Germinal center (tissue), 1 donor: ENCODE data around the gene ZBTB32.
A peak's percentile ranks its signal among the peaks of the same experiment; 100 is the strongest.
"Not testable (repeated sequence)": the region's sequence is repeated elsewhere in the genome, so short reads cannot be mapped to it uniquely, and the experiment has no call there.

ENCODE experiments used
- DNase-seq: peaks from one replicate; pipeline ENCODE4 v3.0.0; 2012; ENCODE audit warnings: mixed read lengths, low spot score

Gene ZBTB32, protein sequence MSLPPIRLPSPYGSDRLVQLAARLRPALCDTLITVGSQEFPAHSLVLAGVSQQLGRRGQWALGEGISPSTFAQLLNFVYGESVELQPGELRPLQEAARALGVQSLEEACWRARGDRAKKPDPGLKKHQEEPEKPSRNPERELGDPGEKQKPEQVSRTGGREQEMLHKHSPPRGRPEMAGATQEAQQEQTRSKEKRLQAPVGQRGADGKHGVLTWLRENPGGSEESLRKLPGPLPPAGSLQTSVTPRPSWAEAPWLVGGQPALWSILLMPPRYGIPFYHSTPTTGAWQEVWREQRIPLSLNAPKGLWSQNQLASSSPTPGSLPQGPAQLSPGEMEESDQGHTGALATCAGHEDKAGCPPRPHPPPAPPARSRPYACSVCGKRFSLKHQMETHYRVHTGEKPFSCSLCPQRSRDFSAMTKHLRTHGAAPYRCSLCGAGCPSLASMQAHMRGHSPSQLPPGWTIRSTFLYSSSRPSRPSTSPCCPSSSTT

DNA sequence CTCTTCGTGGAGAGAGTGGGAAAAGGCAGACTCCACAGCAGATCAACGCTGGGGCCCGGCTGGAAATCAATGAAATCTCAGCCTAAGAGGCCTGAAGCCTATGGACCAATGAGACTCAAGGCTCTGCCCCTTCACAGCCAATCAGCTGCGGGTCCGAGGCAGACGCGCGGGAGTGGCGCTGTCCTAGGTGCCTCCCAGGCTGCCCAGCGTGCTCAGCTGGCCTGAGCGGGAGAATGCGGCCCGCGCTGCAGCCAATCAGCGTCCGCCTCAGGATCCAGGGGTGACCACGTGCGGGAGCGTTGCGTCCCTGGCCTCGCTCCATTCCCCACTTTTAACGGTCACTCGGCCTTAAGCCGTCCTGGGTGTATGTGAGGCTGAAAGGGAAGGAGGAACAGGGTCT lies at the start of gene ZBTB32:
TSS of gene ZBTB32 (plus strand) at position 341 of the 400 bp plus-strand sequence. CDS start 10,069 bp downstream, outside the sequence.
- DNase-seq: peak; percentile 30

- DNase-seq: not testable (repeated sequence)
Observed at GRCh38 chr19:35654828-35655227, 49.5 kb upstream of the ZBTB32 start.

DNA sequence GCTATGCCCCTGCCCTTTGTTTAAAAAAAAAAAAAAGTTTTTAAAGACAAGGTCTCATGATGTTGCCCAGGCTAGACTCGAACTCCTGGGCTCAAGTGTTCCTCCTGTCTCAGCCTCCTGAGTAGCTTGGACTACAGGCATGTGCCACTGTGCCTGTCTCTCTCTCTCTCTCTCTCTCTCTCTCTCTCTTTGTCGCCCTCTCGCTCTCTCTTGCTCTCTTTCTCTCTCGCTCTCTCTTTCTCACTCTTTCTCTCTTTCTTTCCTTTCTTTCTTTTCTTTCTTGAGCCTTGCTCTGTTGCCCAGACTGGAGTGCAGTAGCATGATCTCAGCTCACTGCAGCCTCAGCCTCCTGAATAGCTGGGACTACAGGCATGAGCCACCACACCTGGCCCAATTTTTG lies 48.8 kb upstream of the ZBTB32 start:
- no peak for DNase-seq

GRCh38 chr19:35656700-35657099 lies 47.7 kb upstream of the ZBTB32 start:
- no peak for DNase-seq

DNA sequence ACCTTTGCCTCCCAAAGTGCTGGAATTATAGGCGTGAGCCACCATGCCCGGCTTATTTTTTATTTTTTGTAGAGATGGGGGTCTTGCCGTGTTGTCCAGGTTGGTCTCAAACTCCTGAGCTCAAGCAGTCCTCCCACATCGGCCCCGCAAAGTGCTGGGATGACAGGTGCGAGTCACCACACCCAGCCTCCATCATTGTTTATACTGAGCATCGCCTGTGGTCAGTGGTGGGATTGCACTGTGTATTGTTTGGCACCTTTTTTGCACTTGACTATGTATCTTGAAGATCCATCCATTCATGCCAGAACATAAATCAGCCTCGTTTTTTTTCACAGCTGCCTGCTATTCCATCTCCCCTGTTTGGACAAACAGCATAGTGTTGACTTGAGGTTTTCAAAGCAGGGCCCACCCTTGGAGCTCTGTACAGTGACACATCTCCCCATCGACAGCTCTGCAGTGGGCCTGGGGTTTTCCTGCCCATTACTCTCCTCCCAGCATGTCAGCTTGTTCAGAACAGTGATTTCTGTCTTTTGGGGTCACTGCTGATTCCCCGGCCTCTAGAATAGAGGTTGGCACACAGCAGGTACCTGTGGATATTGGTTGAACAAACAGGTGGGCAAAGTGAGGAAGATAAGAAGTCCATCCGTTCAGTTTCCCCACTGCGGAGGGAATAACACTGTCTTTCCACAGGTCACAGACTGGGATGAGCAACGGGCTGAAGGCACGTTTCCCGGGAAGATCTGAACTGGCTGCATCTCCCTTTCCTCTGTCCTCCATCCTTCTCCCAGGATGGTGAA lies 46.3 kb upstream of the ZBTB32 start:
- no peak for DNase-seq

DNA sequence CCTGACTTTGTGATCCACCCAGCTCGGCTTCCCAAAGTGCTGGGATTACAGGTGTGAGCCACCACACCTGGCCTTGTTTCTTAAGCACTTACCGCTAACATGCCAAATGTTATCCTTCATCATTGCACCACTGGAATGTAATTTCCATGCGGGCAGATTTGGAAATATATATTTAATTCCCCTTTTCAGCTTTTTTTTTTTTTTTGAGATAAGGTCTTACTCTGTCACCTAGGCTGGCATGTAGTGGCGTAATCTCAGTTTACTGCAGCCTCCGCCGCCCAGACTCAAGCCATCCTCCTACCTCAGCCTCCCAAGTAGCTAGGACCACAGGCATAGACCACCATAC lies 42.4 kb upstream of the ZBTB32 start:
- DNase-seq: no peak

- DNase-seq: no peak
Observed at GRCh38 chr19:35663981-35664380, 40.4 kb upstream of the ZBTB32 start.

GRCh38 chr19:35665157-35665556 lies 39.2 kb upstream of the ZBTB32 start:
- DNase-seq: no peak

- DNase-seq: no peak
Observed at GRCh38 chr19:35665604-35666003, 38.8 kb upstream of the ZBTB32 start.

GRCh38 chr19:35666251-35666913 lies 38.0 kb upstream of the ZBTB32 start, which contains the start of gene UPK1A:
Gene UPK1A, plus strand, starts transcription at chr19:35666517. Its CDS starts 296 bp downstream, at chr19:35666813.
- DNase-seq: no peak

DNA sequence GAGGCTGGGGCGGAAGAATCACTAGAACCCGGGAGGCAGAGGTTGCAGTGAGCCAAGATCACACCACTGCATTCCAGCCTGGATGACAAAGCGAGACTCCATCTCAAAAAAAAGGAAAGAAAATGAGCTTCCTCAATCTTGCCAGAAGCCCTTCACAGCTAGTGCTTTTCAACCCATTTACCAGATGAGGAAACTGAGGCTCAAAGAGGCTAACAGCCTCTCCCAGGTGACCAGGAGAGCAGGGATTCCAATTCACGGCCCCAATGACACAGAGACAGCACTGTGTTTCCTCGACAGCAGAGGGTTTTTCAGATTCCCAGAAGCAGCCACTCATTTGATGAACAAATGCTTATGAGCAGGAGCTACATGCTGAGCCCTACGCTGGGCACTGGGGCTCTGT lies 34.8 kb upstream of the ZBTB32 start:
- no peak for DNase-seq

DNA sequence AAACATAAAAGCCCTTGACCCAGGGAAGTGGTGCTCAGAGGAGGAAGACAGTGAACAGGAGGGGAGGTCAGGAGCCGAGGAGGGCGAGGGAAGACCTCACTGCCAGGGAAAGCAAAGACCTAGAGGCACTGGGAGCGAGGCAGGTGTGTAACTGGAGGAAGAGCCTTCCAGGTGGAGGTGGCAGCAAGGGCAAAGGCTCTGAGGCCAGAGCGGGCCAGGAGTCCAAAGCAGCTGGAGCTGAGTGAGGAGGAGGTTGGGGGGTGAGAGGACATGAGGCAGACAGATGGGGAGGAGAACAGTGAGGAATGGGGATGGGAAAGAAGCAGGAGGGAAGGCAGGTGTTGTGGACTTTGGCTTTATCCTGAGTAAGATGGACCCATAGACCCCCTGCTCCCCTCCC lies 34.4 kb upstream of the ZBTB32 start:
- DNase-seq: no peak

GRCh38 chr19:35670686-35671085 lies 33.7 kb upstream of the ZBTB32 start:
- DNase-seq: no peak

DNA sequence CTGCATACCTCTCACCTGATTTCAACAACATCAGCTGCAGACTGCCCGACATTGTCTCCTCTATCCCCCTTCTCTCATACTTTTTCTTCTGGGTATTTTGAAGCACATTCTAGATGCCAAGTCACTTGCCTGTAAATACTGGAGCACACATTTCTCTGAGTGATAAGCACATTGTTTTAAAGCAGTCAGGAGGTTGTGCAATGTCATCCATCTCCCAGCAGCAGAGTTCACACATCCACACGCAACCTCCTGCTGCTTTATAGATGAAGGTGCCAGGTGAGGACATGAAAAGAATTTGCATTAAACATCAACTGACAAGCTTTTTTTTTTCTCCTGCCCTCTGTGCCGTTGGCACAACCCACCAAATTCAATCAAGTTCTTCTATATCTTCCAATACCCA lies 32.5 kb upstream of the ZBTB32 start:
- DNase-seq: no peak

DNA sequence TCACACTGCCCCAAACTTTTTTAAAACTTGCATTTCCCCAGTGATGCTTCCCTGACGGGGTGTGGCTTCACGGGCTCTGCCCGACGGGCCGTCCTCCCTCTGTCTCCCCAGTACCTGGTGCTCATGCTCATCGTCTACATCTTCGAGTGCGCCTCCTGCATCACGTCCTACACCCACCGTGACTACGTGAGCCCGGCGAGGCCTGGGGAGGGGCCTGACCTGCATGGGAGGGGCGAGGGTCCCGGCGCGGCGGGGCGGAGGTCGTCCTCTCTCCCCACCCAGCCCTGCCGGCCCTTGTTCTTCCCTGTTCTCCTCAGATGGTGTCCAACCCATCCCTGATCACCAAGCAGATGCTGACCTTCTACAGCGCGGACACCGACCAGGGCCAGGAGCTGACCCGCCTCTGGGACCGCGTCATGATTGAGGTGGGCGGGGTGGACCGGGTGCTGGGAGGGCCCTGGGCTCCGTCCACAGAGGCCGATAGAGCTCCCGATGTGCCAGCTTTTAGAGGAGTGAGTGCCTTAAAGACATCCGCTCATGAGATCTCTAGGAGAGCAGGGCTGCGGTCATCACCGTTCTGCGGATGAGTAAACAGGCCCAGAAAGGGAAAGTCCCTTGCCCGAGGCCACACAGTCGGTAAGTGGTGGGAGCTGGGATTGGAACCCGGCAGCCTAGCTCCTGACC lies 31.1 kb upstream of the ZBTB32 start:
- peak; percentile 30 for DNase-seq

DNA sequence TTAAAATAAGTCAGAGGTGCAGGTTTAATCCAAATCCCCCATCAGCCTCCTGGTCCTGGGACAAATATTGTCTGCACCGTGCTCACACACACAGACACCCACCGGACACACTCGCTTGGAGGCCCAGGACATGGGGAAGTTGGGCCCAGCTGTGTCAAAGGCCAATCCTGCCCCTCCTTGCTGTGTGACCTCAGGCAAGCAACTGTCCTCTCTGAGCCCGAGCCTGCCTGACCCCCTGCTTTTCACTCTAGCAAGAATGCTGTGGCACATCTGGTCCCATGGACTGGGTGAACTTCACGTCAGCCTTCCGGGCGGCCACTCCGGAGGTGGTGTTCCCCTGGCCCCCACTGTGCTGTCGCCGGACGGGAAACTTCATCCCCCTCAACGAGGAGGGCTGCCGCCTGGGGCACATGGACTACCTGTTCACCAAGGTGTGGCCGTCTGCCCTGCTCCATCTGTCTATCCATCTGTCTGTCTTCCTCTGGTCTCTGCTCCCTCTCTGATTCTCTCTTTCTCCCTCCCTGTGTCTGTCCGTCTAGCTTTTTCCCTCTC lies 28.7 kb upstream of the ZBTB32 start:
- no peak for DNase-seq

GRCh38 chr19:35689836-35690235 lies 14.5 kb upstream of the ZBTB32 start:
- no peak for DNase-seq

DNA sequence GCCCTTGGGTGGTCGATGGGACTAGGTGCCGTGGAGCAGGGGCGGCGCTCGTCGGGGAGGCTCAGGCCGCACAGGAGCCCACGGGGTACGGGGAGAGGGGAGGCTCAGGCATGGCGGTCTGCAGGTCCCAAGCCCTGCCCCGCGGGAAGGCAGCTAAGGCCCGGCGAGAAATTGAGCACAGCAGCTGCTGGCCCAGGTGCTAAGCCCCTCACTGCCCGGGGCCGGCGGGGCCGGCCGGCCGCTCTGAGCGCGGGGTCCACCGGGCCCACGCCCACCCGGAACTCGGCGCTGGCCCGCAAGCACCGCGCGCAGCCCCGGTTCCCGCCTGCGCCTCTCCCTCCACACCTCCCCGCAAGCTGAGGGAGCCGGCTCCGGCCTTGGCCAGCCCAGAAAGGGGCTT lies 13.3 kb upstream of the ZBTB32 start:
- DNase-seq: not testable (repeated sequence)

- no peak for DNase-seq
Observed at GRCh38 chr19:35692010-35692409, 12.3 kb upstream of the ZBTB32 start.

GRCh38 chr19:35693422-35693821 lies 10.9 kb upstream of the ZBTB32 start:
- no peak for DNase-seq

GRCh38 chr19:35693835-35694599 lies 10.3 kb upstream of the ZBTB32 start:
- DNase-seq: peak; percentile 86
